G401 (cell line): ENCODE measurements around the gene HABP2. TPM values are rescaled to one million over a fixed set of nuclear protein-coding genes. Genes with fewer than 3 reads are reported as not detected.

Experiments
- DNase-seq: peaks from one replicate; pipeline ENCODE4 v3.0.0-alpha.2; 2015; ENCODE audit warnings: low spot score
- in situ Hi-C: cut with HindIII; loops from 2 replicates; pipeline ENCODE4 v1.10.0; 2016; ENCODE audit warnings: low sequenced_read_pairs, mixed read lengths
- total RNA-seq: library from RNA; depleted of rRNA; stranded (reverse); fragments of >200 nt; shearing (Covaris generic); gene quantifications from 2 replicates; pipeline ENCODE4 v1.2.3, GENCODE V29; 2014

Gene HABP2
- total RNA-seq, 1 experiment from 2014 or later = not detected

- in situ Hi-C loops = no loop called here
- DNase-seq = no peak
These were observed 28.0 kb upstream of the HABP2 start for GRCh38 chr10:113524539-113525490.

GRCh38 chr10:113525713-113526112 is 27.1 kb upstream of the HABP2 start:
- in situ Hi-C loops = no loop called here

GRCh38 chr10:113527211-113527906 is 25.5 kb upstream of the HABP2 start:
- DNase-seq = no peak
- in situ Hi-C loops = no loop called here

More at GRCh38 chr10:113525713-113526112, 27.1 kb upstream of the HABP2 start:
- no peak for DNase-seq

GRCh38 chr10:113528876-113529275 is 24.0 kb upstream of the HABP2 start:
- in situ Hi-C loops = no loop called here
- no peak for DNase-seq

- no peak for DNase-seq
- in situ Hi-C loops = no loop called here
These were observed 23.3 kb upstream of the HABP2 start for GRCh38 chr10:113529575-113529974.

GRCh38 chr10:113530476-113530875 is 22.4 kb upstream of the HABP2 start:
- DNase-seq = no peak
- in situ Hi-C loops = no loop called here

GRCh38 chr10:113532724-113533123 is 20.1 kb upstream of the HABP2 start:
- in situ Hi-C loops = no loop called here
- DNase-seq = no peak

GRCh38 chr10:113533801-113534200 is 19.1 kb upstream of the HABP2 start:
- in situ Hi-C loops = no loop called here
- DNase-seq = no peak

GRCh38 chr10:113534423-113534822 is 18.4 kb upstream of the HABP2 start:
- no peak for DNase-seq
- in situ Hi-C loops = no loop called here

GRCh38 chr10:113537672-113538071 is 15.2 kb upstream of the HABP2 start:
- no peak for DNase-seq
- in situ Hi-C loops = no loop called here

- no peak for DNase-seq
- in situ Hi-C loops = no loop called here
These were observed 14.7 kb upstream of the HABP2 start for GRCh38 chr10:113538151-113538550.

GRCh38 chr10:113539789-113540188 is 13.1 kb upstream of the HABP2 start:
- DNase-seq = no peak
- in situ Hi-C loops = no loop called here

GRCh38 chr10:113540845-113541548 is 11.9 kb upstream of the HABP2 start:
- in situ Hi-C loops = no loop called here
- no peak for DNase-seq

- DNase-seq = no peak
- in situ Hi-C loops = no loop called here
These were observed 11.3 kb upstream of the HABP2 start for GRCh38 chr10:113541549-113541927.

GRCh38 chr10:113543107-113543955 is 9.5 kb upstream of the HABP2 start:
- in situ Hi-C loops = no loop called here

GRCh38 chr10:113544392-113544791 is 8.5 kb upstream of the HABP2 start:
- DNase-seq = no peak
- in situ Hi-C loops = no loop called here

More at GRCh38 chr10:113543107-113543955, 9.5 kb upstream of the HABP2 start:
- DNase-seq = no peak

- in situ Hi-C loops = no loop called here
- DNase-seq = no peak
These were observed 5.4 kb upstream of the HABP2 start for GRCh38 chr10:113547426-113547825.

- in situ Hi-C loops = no loop called here
- no peak for DNase-seq
These were observed 3.0 kb upstream of the HABP2 start for GRCh38 chr10:113549856-113550255.

- in situ Hi-C loops = no loop called here
- no peak for DNase-seq
These were observed 2.5 kb upstream of the HABP2 start for GRCh38 chr10:113550365-113550764.
